GM18520 (cell line): Measurements from ENCODE around the gene RAP1A.
"Not testable (repeated sequence)": the region's sequence is repeated elsewhere in the genome, so short reads cannot be mapped to it uniquely, and the experiment has no call there.

Source experiments
- ATAC-seq: cut with Tn5 transposase; IDR thresholded peaks from one replicate; pipeline ENCODE4 v1.9.1; 2021; ENCODE audit not compliant: unreplicated experiment

RAP1A gene

GRCh38 chr1:111597426-111597825 lies 22.2 kb upstream of the RAP1A start:
- ATAC-seq: no peak

- ATAC-seq: no peak
Observed at GRCh38 chr1:111598544-111598943, 21.0 kb upstream of the RAP1A start.

GRCh38 chr1:111599781-111600693 lies 19.6 kb upstream of the RAP1A start:
- no peak for ATAC-seq

- ATAC-seq: peak; percentile 56
Observed at GRCh38 chr1:111600886-111601386, 18.7 kb upstream of the RAP1A start.

- ATAC-seq: no peak
Observed at GRCh38 chr1:111602302-111602701, 17.3 kb upstream of the RAP1A start.

GRCh38 chr1:111602974-111603373 lies 16.6 kb upstream of the RAP1A start:
- ATAC-seq: no peak

GRCh38 chr1:111603979-111604378 lies 15.6 kb upstream of the RAP1A start:
- ATAC-seq: no peak

- ATAC-seq: no peak
Observed at GRCh38 chr1:111604931-111605330, 14.7 kb upstream of the RAP1A start.

GRCh38 chr1:111605576-111605975 lies 14.0 kb upstream of the RAP1A start:
- no peak for ATAC-seq

GRCh38 chr1:111606457-111607215 lies 13.0 kb upstream of the RAP1A start:
- ATAC-seq: not testable (repeated sequence)

GRCh38 chr1:111608528-111608927 lies 11.1 kb upstream of the RAP1A start:
- ATAC-seq: not testable (repeated sequence)

- ATAC-seq: no peak
Observed at GRCh38 chr1:111611986-111612385, 7.6 kb upstream of the RAP1A start.

GRCh38 chr1:111615870-111616715 lies 3.5 kb upstream of the RAP1A start:
- ATAC-seq: peak; percentile 40

- ATAC-seq: no peak
Observed at GRCh38 chr1:111618081-111618480, 1.5 kb upstream of the RAP1A start.

GRCh38 chr1:111618961-111619634 lies 491 bp upstream of the RAP1A start:
- no peak for ATAC-seq

GRCh38 chr1:111620441-111620971 lies 917 bp downstream of the RAP1A start:
- ATAC-seq: no peak

- no peak for ATAC-seq
Observed at GRCh38 chr1:111621050-111621449, 1.5 kb downstream of the RAP1A start.

GRCh38 chr1:111622166-111622565 lies 2.6 kb downstream of the RAP1A start:
- no peak for ATAC-seq

GRCh38 chr1:111624382-111624781 lies 4.8 kb downstream of the RAP1A start:
- ATAC-seq: no peak

- no peak for ATAC-seq
Observed at GRCh38 chr1:111625276-111625675, 5.7 kb downstream of the RAP1A start.
